ENCODE results near the gene SNPH. TPM values are rescaled to one million over a fixed set of nuclear protein-coding genes. Genes with fewer than 3 reads are reported as not detected.

The SNPH gene
- total and polyA plus RNA-seq, 7 donors, result 1.0 to 9.3 (median 3.7) TPM

- no peaks in the 10 kb centered on the region for H3K9me3 ChIP-seq
- no peak for DNase-seq
- H3K27me3 ChIP-seq (ENCODE audit: insufficient read depth in 3 of 3, low read length in 2 of 3), result no peaks in the 10 kb centered on the region
- intact Hi-C loops (cut with DNase I), result no loop called here
- no peak overlapping the region for H3K4me3 ChIP-seq
- H3K27ac ChIP-seq, result peak overlapping the region; percentile 7
- H3K4me1 ChIP-seq, result peaks cover 51% of the 10 kb centered on the region
- TF ChIP-seq CTCF (IDR thresholded peaks at IDR 0.05), result no peak
- WGBS, 3 donors, result 79 to 88% (median 87%) methylated on average over 2 of the region's 2 CpGs
- no peak for ATAC-seq
- H3K36me3 ChIP-seq (ENCODE audit: insufficient read depth in 1 of 2, low read depth in 1 of 2), result no peaks in the 10 kb centered on the region
Observed at GRCh38 chr20:1332749-1333300, 66.7 kb downstream of the SNPH start.

GRCh38 chr20:1333462-1334369, 67.6 kb downstream of the SNPH start:
- H3K36me3 ChIP-seq (ENCODE audit: insufficient read depth in 1 of 2, low read depth in 1 of 2), result no peaks in the 10 kb centered on the region
- peaks cover 46% of the 10 kb centered on the region for H3K4me1 ChIP-seq
- H3K27me3 ChIP-seq (ENCODE audit: insufficient read depth in 3 of 3, low read length in 2 of 3), result no peaks in the 10 kb centered on the region
- no peak for TF ChIP-seq CTCF (IDR thresholded peaks at IDR 0.05)
- WGBS, 3 donors, result 84 to 93% (median 85%) methylated on average over 11 of the region's 11 CpGs
- H3K9me3 ChIP-seq, result no peaks in the 10 kb centered on the region
- intact Hi-C loops (cut with DNase I), result no loop called here
- DNase-seq (no peak), ATAC-seq (no peak)
- H3K4me3 ChIP-seq, result no peak overlapping the region
- peak overlapping the region; percentile 9 for H3K27ac ChIP-seq

- intact Hi-C loops (cut with DNase I), result no loop called here
- no peak for TF ChIP-seq CTCF (IDR thresholded peaks at IDR 0.05)
- H3K9me3 ChIP-seq, result no peaks in the 10 kb centered on the region
- no peak overlapping the region for H3K4me3 ChIP-seq
- DNase-seq (no peak), ATAC-seq (no peak)
- no peaks in the 10 kb centered on the region for H3K36me3 ChIP-seq (ENCODE audit: insufficient read depth in 1 of 2, low read depth in 1 of 2)
- H3K27ac ChIP-seq, result no peak overlapping the region
- 84 to 97% (median 96%) methylated on average over 4 of the region's 4 CpGs for WGBS, 3 donors
- peaks cover 39% of the 10 kb centered on the region for H3K4me1 ChIP-seq
- no peaks in the 10 kb centered on the region for H3K27me3 ChIP-seq (ENCODE audit: insufficient read depth in 3 of 3, low read length in 2 of 3)
Observed at GRCh38 chr20:1334370-1334731, 68.3 kb downstream of the SNPH start.

- intact Hi-C loops (cut with DNase I), result loop anchor here (5.0 kb wide), 1 partner anchor 38 kb away; no protein-coding TSS in a partner anchor
- Histone ChIP-seq H3K4me1 (peaks cover 35% of the 10 kb centered on the region), H3K36me3 (ENCODE audit: insufficient read depth in 1 of 2, low read depth in 1 of 2) (no peaks in the 10 kb centered on the region), H3K9me3 (no peaks in the 10 kb centered on the region), H3K27ac (no peak overlapping the region), H3K4me3 (no peak overlapping the region), H3K27me3 (ENCODE audit: insufficient read depth in 3 of 3, low read length in 2 of 3) (no peaks in the 10 kb centered on the region)
- TF ChIP-seq CTCF (IDR thresholded peaks at IDR 0.05), result no peak
- 58 to 78% (median 67%) methylated on average over 3 of the region's 3 CpGs for WGBS, 3 donors
- ATAC-seq (peak in 2 of 4 donors; percentile 5 to 32), DNase-seq (no peak)
Observed at GRCh38 chr20:1334761-1335160, 68.7 kb downstream of the SNPH start.
